GM21423 (cell line): Measurements from ENCODE around the gene LAMC2.

Experiments used
- ATAC-seq: cut with Tn5 transposase; IDR thresholded peaks from one replicate; pipeline ENCODE4 v1.9.1; 2021; ENCODE audit warnings: mild to moderate bottlenecking, moderate library complexity; ENCODE audit not compliant: unreplicated experiment

LAMC2 gene

GRCh38 chr1:183167676-183168075 lies 18.4 kb upstream of the LAMC2 start:
- ATAC-seq: no peak

GRCh38 chr1:183168308-183168707 lies 17.8 kb upstream of the LAMC2 start:
- ATAC-seq: no peak

GRCh38 chr1:183173828-183174227 lies 12.2 kb upstream of the LAMC2 start:
- no peak for ATAC-seq

GRCh38 chr1:183175631-183176030 lies 10.4 kb upstream of the LAMC2 start:
- ATAC-seq: no peak

- no peak for ATAC-seq
Measured at GRCh38 chr1:183178545-183178944, 7.5 kb upstream of the LAMC2 start.

GRCh38 chr1:183179033-183179432 lies 7.0 kb upstream of the LAMC2 start:
- no peak for ATAC-seq

- peak; percentile 44 for ATAC-seq
Measured at GRCh38 chr1:183180218-183180617, 5.8 kb upstream of the LAMC2 start.

- ATAC-seq: peak; percentile 74
Measured at GRCh38 chr1:183180634-183181056, 5.4 kb upstream of the LAMC2 start.

GRCh38 chr1:183186841-183187240 lies 777 bp downstream of the LAMC2 start:
- no peak for ATAC-seq

- ATAC-seq: no peak
Measured at GRCh38 chr1:183188240-183188639, 2.2 kb downstream of the LAMC2 start.

- ATAC-seq: no peak
Measured at GRCh38 chr1:183191833-183192232, 5.8 kb downstream of the LAMC2 start.

- no peak for ATAC-seq
Measured at GRCh38 chr1:183193963-183194525, 8.0 kb downstream of the LAMC2 start.

GRCh38 chr1:183194527-183195141 lies 8.6 kb downstream of the LAMC2 start:
- peak; percentile 95 for ATAC-seq

- ATAC-seq: peak; percentile 28
Measured at GRCh38 chr1:183195142-183195574, 9.1 kb downstream of the LAMC2 start.

GRCh38 chr1:183197762-183198161 lies 11.7 kb downstream of the LAMC2 start:
- no peak for ATAC-seq

GRCh38 chr1:183198463-183198862 lies 12.4 kb downstream of the LAMC2 start:
- ATAC-seq: no peak

- no peak for ATAC-seq
Measured at GRCh38 chr1:183199304-183199703, 13.2 kb downstream of the LAMC2 start.

- no peak for ATAC-seq
Measured at GRCh38 chr1:183200451-183200850, 14.4 kb downstream of the LAMC2 start.

GRCh38 chr1:183203094-183203493 lies 17.0 kb downstream of the LAMC2 start:
- ATAC-seq: no peak

GRCh38 chr1:183205196-183205781 lies 19.2 kb downstream of the LAMC2 start:
- ATAC-seq: no peak

GRCh38 chr1:183206538-183207122 lies 20.6 kb downstream of the LAMC2 start:
- no peak for ATAC-seq

- no peak for ATAC-seq
Measured at GRCh38 chr1:183209533-183210158, 23.6 kb downstream of the LAMC2 start.
